K562 (cell line): Measurements from ENCODE around the gene C6orf89. TPM values are rescaled to one million over a fixed set of nuclear protein-coding genes. Genes with fewer than 3 reads are reported as not detected.

Experiments used
- ARHGAP35 ChIP-seq: fragments of 450-650 bp; IDR thresholded peaks from 2 replicates; pipeline ENCODE4 v1.6.1; 2018; ENCODE audit not compliant: partially characterized antibody
- BDP1 ChIP-seq: IDR thresholded peaks from 3 replicates; pipeline ENCODE4 v1.6.1; 2011; ENCODE audit not compliant: insufficient read length, insufficient read depth
- ELF1 ChIP-seq: fragments of 200-800 bp; sonication (Bioruptor generic); IDR thresholded peaks from 2 replicates; pipeline ENCODE4 v1.6.1; 2016; ENCODE audit warnings: missing genetic modification characterization, missing compliant biosample characterization
- POLR2H ChIP-seq: IDR thresholded peaks from 2 replicates; pipeline ENCODE4 v1.6.1; 2016; ENCODE audit warnings: missing genetic modification characterization, low read depth, mild to moderate bottlenecking, control low read depth, missing compliant biosample characterization, moderate library complexity
- RHOXF2B ChIP-seq: fragments of 250-450 bp; sonication (Bioruptor Pico); conservative IDR thresholded peaks from 2 replicates; pipeline ENCODE4 v1.5.1; 2021
- ZNF431 ChIP-seq: sonication (generic); formaldehyde crosslinking; IDR thresholded peaks from 2 replicates; pipeline ENCODE4 v1.8.0; 2022; ENCODE audit warnings: mild to moderate bottlenecking, missing genetic modification reagents
- ZNF444 ChIP-seq: fragments of 250-450 bp; sonication (Bioruptor Pico); IDR thresholded peaks from 2 replicates; pipeline ENCODE4 v1.4.0; 2020; ENCODE audit warnings: mild to moderate bottlenecking, moderate library complexity
- ZNF644 ChIP-seq: fragments of 200-800 bp; sonication (Bioruptor generic); IDR thresholded peaks from 2 replicates; pipeline ENCODE4 v1.6.1; 2016; ENCODE audit warnings: low read depth, missing genetic modification characterization, missing compliant biosample characterization
- polyA plus RNA-seq, 8 experiments: library from polyadenylated mRNA; depleted of rRNA in 4 of 8; stranded (reverse) in 5 of 8; unstranded in 3 of 8; fragments of >200 nt; fragmentation: Nextera tagmentation in 2 of 8; fragmentation: Illumina TruSeq in 1 of 8; extraction: Ambion mirVana in 2 of 8; extraction: Trizol in 1 of 8; gene quantifications; 2 replicates each; pipeline versions ENCODE4 v1.2.1 to v1.2.3, GENCODE V29; 2011 to 2014; ENCODE audit warnings: inconsistent platforms in 1 of 8, missing spikeins in 1 of 8
- total RNA-seq, 7 experiments: library from RNA; depleted of rRNA in 6 of 7; stranded (reverse); fragments of >200 nt in 6 of 7; fragmentation: Illumina TruSeq in 2 of 7; extraction: Trizol in 2 of 7; gene quantifications; 2 replicates each; pipeline versions ENCODE4 v1.2.1 to v1.2.3, GENCODE V29; 2011 to 2021; ENCODE audit warnings: low replicate concordance in 1 of 7
- TF ChIP-seq, protein P1 (sequence below): fragments of 250-450 bp; sonication (Bioruptor Pico); IDR thresholded peaks from 2 replicates; pipeline ENCODE4 v1.4.0; 2020; ENCODE audit warnings: mild to moderate bottlenecking, moderate library complexity
- TF ChIP-seq, protein P2 (sequence below), 2 experiments: fragments of 450-650 bp in 1 of 2; IDR thresholded peaks; 2 replicates each; pipeline ENCODE4 v1.6.1; 2011 to 2017; ENCODE audit warnings: low read depth in 2 of 2, antibody characterized with exemption in 1 of 2, borderline replicate concordance in 1 of 2, low read length in 1 of 2, mild to moderate bottlenecking in 1 of 2, mixed read lengths in 1 of 2; ENCODE audit not compliant: control insufficient read depth in 1 of 2
- TF ChIP-seq, protein P3 (sequence below), 2 experiments: fragments of 450-650 bp in 1 of 2; sonication (generic) in 1 of 2; formaldehyde crosslinking in 1 of 2; IDR thresholded peaks; 2 replicates each; pipeline versions ENCODE4 v1.7.1 to v1.9.0; 2016 to 2022; ENCODE audit warnings: inconsistent platforms in 1 of 2, mild to moderate bottlenecking in 1 of 2, missing genetic modification reagents in 1 of 2

Gene C6orf89
- total and polyA plus RNA-seq, 9 of the 15 experiments (the other 6 are each of a cell fraction or from before 2014, with no cell fraction given) = 35.2 to 111 (median 58.5) TPM

DNA sequence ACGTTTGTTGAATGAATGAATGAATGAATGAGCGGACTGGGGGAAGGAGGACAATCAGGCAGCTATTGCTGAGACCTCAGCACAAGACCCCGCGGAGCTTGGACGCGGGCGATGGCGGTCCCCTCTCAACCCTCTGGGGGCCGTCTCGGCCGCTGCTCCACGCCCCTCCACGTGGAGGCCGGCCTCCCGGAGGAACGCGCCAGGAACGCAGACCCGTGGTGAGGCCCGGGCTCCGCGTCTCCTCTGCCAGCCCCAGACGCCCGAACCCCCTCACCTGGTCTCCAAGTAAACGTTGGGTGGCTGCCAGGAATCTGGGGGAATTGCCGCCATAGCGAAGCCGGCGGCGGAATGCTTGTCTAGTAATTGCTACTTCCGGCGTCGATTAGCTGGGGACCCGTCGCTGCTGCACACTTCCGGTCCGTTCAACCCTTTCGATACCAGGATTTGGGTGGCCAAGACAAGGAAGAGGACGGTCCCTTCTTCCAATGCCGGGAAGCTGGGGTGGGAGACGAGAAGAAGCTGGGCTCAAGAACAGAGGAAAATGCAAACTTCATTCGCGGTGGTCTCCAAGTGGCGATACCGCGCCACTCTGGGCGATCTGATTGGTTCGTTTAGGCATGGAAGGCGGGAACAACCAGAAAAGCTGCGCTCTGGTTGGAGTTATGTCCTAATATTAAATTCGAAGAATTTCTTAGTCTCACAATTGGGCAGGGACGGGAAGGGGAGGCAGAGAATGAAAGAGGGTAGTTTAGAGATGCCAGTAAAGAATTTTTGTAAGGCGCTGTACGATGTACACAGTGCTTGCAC, 11.1 kb upstream of the C6orf89 start, which contains the start of gene PPIL1 (continued):
- TF ChIP-seq, protein P1, sequence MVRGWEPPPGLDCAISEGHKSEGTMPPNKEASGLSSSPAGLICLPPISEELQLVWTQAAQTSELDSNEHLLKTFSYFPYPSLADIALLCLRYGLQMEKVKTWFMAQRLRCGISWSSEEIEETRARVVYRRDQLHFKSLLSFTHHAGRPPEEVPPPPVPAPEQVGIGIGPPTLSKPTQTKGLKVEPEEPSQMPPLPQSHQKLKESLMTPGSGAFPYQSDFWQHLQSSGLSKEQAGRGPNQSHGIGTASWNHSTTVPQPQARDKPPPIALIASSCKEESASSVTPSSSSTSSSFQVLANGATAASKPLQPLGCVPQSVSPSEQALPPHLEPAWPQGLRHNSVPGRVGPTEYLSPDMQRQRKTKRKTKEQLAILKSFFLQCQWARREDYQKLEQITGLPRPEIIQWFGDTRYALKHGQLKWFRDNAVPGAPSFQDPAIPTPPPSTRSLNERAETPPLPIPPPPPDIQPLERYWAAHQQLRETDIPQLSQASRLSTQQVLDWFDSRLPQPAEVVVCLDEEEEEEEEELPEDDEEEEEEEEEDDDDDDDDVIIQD (CRISPR knock-in tag) = 0 out of 2 replicates have a peak, but pooled peaks have one; percentile 46
- TF ChIP-seq, protein P2, sequence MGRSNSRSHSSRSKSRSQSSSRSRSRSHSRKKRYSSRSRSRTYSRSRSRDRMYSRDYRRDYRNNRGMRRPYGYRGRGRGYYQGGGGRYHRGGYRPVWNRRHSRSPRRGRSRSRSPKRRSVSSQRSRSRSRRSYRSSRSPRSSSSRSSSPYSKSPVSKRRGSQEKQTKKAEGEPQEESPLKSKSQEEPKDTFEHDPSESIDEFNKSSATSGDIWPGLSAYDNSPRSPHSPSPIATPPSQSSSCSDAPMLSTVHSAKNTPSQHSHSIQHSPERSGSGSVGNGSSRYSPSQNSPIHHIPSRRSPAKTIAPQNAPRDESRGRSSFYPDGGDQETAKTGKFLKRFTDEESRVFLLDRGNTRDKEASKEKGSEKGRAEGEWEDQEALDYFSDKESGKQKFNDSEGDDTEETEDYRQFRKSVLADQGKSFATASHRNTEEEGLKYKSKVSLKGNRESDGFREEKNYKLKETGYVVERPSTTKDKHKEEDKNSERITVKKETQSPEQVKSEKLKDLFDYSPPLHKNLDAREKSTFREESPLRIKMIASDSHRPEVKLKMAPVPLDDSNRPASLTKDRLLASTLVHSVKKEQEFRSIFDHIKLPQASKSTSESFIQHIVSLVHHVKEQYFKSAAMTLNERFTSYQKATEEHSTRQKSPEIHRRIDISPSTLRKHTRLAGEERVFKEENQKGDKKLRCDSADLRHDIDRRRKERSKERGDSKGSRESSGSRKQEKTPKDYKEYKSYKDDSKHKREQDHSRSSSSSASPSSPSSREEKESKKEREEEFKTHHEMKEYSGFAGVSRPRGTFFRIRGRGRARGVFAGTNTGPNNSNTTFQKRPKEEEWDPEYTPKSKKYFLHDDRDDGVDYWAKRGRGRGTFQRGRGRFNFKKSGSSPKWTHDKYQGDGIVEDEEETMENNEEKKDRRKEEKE (IDR thresholded peaks at IDR 0.05; ENCODE audit: borderline replicate concordance in 1 of 2, control insufficient read depth in 1 of 2, low read depth in 2 of 2, low read length in 1 of 2) = peak in 1 of 2 experiments; percentile 97; a peak in 2 of 4 replicates
- TF ChIP-seq RHOXF2B (CRISPR knock-in tag) (peak; percentile 90; the same call in 1 of the 2 replicates), ZNF444 (no peak), BDP1 (no peak), ZNF431 (CRISPR knock-in tag) (0 out of 2 replicates have a peak, but pooled peaks have one; percentile 63), ZNF644 (tag) (0 out of 2 replicates have a peak, but pooled peaks have one; percentile 33), POLR2H (peak; percentile 80), ELF1 (tag) (peak; percentile 81), ARHGAP35 (no peak)
- TF ChIP-seq, protein P3, sequence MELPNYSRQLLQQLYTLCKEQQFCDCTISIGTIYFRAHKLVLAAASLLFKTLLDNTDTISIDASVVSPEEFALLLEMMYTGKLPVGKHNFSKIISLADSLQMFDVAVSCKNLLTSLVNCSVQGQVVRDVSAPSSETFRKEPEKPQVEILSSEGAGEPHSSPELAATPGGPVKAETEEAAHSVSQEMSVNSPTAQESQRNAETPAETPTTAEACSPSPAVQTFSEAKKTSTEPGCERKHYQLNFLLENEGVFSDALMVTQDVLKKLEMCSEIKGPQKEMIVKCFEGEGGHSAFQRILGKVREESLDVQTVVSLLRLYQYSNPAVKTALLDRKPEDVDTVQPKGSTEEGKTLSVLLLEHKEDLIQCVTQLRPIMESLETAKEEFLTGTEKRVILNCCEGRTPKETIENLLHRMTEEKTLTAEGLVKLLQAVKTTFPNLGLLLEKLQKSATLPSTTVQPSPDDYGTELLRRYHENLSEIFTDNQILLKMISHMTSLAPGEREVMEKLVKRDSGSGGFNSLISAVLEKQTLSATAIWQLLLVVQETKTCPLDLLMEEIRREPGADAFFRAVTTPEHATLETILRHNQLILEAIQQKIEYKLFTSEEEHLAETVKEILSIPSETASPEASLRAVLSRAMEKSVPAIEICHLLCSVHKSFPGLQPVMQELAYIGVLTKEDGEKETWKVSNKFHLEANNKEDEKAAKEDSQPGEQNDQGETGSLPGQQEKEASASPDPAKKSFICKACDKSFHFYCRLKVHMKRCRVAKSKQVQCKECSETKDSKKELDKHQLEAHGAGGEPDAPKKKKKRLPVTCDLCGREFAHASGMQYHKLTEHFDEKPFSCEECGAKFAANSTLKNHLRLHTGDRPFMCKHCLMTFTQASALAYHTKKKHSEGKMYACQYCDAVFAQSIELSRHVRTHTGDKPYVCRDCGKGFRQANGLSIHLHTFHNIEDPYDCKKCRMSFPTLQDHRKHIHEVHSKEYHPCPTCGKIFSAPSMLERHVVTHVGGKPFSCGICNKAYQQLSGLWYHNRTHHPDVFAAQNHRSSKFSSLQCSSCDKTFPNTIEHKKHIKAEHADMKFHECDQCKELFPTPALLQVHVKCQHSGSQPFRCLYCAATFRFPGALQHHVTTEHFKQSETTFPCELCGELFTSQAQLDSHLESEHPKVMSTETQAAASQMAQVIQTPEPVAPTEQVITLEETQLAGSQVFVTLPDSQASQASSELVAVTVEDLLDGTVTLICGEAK (IDR thresholded peaks at IDR 0.05) = peak; percentile 100
- TF ChIP-seq, protein P3 (CRISPR knock-in tag; IDR thresholded peaks at IDR 0.05) = no peak
